WTC11 (cell line): ENCODE results near the gene GALNT2. TPM values are rescaled to one million over a fixed set of nuclear protein-coding genes. Genes with fewer than 3 reads are reported as not detected.

Source experiments
- ATAC-seq: fragments of 200-7000 bp; cut with Tn5 transposase; 2 replicates; pipeline ENCODE4 v1.10.0; 2021; ENCODE audit warnings: mild to moderate bottlenecking, moderate library complexity
- CTCF ChIA-PET: fragments of 300-600 bp; sonication (Branson Sonifier 250); formaldehyde crosslinking; loops from one replicate; lab custom pipeline; 2021; ENCODE audit warnings: antibody characterized with exemption; lab: Charles Lee
- POLR2A ChIA-PET: fragments of 350-600 bp; sonication (Branson Sonifier 250); formaldehyde crosslinking; loops from one replicate; lab custom pipeline; 2021; ENCODE audit warnings: antibody characterized with exemption; lab: Charles Lee
- DNase-seq: peaks from one replicate; pipeline ENCODE4 v3.0.0; 2021; ENCODE audit warnings: low spot score
- H3K27ac Mint-ChIP-seq: 2 replicates; pipeline ENCODE4 v1.8.0; 2021; ENCODE audit warnings: mixed read lengths
- H3K27me3 Mint-ChIP-seq: 2 replicates; pipeline ENCODE4 v1.8.0; 2021; ENCODE audit warnings: low read depth, mild to moderate bottlenecking, moderate library complexity, mixed read lengths
- H3K36me3 Mint-ChIP-seq: 2 replicates; pipeline ENCODE4 v1.8.0; 2021; ENCODE audit warnings: mixed read lengths
- H3K4me1 Mint-ChIP-seq: 2 replicates; pipeline ENCODE4 v1.8.0; 2022; ENCODE audit warnings: mixed read lengths
- H3K4me3 Mint-ChIP-seq: 2 replicates; pipeline ENCODE4 v1.8.0; 2021; ENCODE audit warnings: mild to moderate bottlenecking, moderate library complexity, mixed read lengths
- H3K9me3 Mint-ChIP-seq: 2 replicates; pipeline ENCODE4 v1.8.0; 2021; ENCODE audit warnings: mixed read lengths
- CREM ChIP-seq: sonication (generic); formaldehyde crosslinking; IDR thresholded peaks from 2 replicates; pipeline ENCODE4 v1.8.1; 2022; ENCODE audit warnings: mild to moderate bottlenecking, missing genetic modification reagents, moderate library complexity
- ESRRA ChIP-seq: sonication (generic); formaldehyde crosslinking; IDR thresholded peaks from 2 replicates; pipeline ENCODE4 v1.8.1; 2022; ENCODE audit warnings: mild to moderate bottlenecking, missing genetic modification reagents, borderline replicate concordance
- ETV6 ChIP-seq: sonication (generic); formaldehyde crosslinking; IDR thresholded peaks from 2 replicates; pipeline ENCODE4 v1.8.1; 2022; ENCODE audit warnings: mild to moderate bottlenecking, missing genetic modification reagents
- GABPB1 ChIP-seq: sonication (generic); formaldehyde crosslinking; IDR thresholded peaks from 2 replicates; pipeline ENCODE4 v1.8.1; 2023; ENCODE audit warnings: mild to moderate bottlenecking, missing genetic modification reagents
- KAT7 ChIP-seq: sonication (generic); formaldehyde crosslinking; IDR thresholded peaks from 2 replicates; pipeline ENCODE4 v1.8.1; 2023; ENCODE audit warnings: missing genetic modification reagents, mild to moderate bottlenecking, borderline replicate concordance
- MXD4 ChIP-seq: fragments of 250-450 bp; sonication (Bioruptor Pico); IDR thresholded peaks from 2 replicates; pipeline ENCODE4 v1.8.0; 2021; ENCODE audit warnings: mild to moderate bottlenecking, moderate library complexity, borderline replicate concordance
- PRRX2 ChIP-seq: fragments of 250-450 bp; sonication (Bioruptor Pico); IDR thresholded peaks from 2 replicates; pipeline ENCODE4 v1.8.0; 2021; ENCODE audit warnings: mild to moderate bottlenecking
- SOX15 ChIP-seq: fragments of 250-450 bp; sonication (Bioruptor Pico); IDR thresholded peaks from 2 replicates; pipeline ENCODE4 v1.9.0; 2021; ENCODE audit warnings: mild to moderate bottlenecking
- SP1 ChIP-seq: sonication (generic); formaldehyde crosslinking; conservative IDR thresholded peaks from 2 replicates; pipeline ENCODE4 v1.8.1; 2022; ENCODE audit warnings: missing genetic modification reagents
- TEAD1 ChIP-seq: sonication (generic); formaldehyde crosslinking; IDR thresholded peaks from 2 replicates; pipeline ENCODE4 v1.8.0; 2022; ENCODE audit warnings: mild to moderate bottlenecking, missing genetic modification reagents
- ZNF121 ChIP-seq: sonication (generic); formaldehyde crosslinking; IDR thresholded peaks from 2 replicates; pipeline ENCODE4 v1.8.0; 2023; ENCODE audit warnings: missing genetic modification reagents
- ZNF219 ChIP-seq: sonication (generic); formaldehyde crosslinking; IDR thresholded peaks from 2 replicates; pipeline ENCODE4 v1.8.0; 2023; ENCODE audit warnings: missing genetic modification reagents, mild to moderate bottlenecking, borderline replicate concordance
- ZNF423 ChIP-seq: fragments of 250-450 bp; sonication (Bioruptor Pico); IDR thresholded peaks from 2 replicates; pipeline ENCODE4 v2.1.2; 2022; ENCODE audit warnings: mild to moderate bottlenecking, moderate library complexity
- total RNA-seq: library from RNA; stranded (reverse); gene quantifications from 3 replicates; pipeline ENCODE4 v1.2.3, GENCODE V29; 2021
- TF ChIP-seq, protein P1 (sequence below): sonication (generic); formaldehyde crosslinking; IDR thresholded peaks from 2 replicates; pipeline ENCODE4 v1.8.0; 2022; ENCODE audit warnings: mild to moderate bottlenecking, missing genetic modification reagents
- TF ChIP-seq, protein P2 (sequence below): fragments of 200-600 bp; IDR thresholded peaks from 2 replicates; pipeline ENCODE4 v1.8.0; 2022; ENCODE audit warnings: antibody characterized with exemption
- TF ChIP-seq, protein P3 (sequence below): sonication (generic); formaldehyde crosslinking; IDR thresholded peaks from 2 replicates; pipeline ENCODE4 v1.8.0; 2022; ENCODE audit warnings: mild to moderate bottlenecking, missing genetic modification reagents
- TF ChIP-seq, protein P4 (sequence below): sonication (generic); formaldehyde crosslinking; IDR thresholded peaks from 2 replicates; pipeline ENCODE4 v1.8.1; 2023; ENCODE audit warnings: mild to moderate bottlenecking, missing genetic modification reagents, borderline replicate concordance
- TF ChIP-seq, protein P5 (sequence below): fragments of 250-450 bp; sonication (Bioruptor Pico); IDR thresholded peaks from 2 replicates; pipeline ENCODE4 v2.1.2; 2022; ENCODE audit warnings: mild to moderate bottlenecking, moderate library complexity
- TF ChIP-seq, protein P6 (sequence below): sonication (generic); formaldehyde crosslinking; IDR thresholded peaks from 2 replicates; pipeline ENCODE4 v1.8.1; 2022; ENCODE audit warnings: low read depth, mild to moderate bottlenecking, moderate library complexity, missing genetic modification reagents, borderline replicate concordance
- TF ChIP-seq, protein P7 (sequence below): sonication (generic); formaldehyde crosslinking; IDR thresholded peaks from 2 replicates; pipeline ENCODE4 v1.8.1; 2022; ENCODE audit warnings: mild to moderate bottlenecking, missing genetic modification reagents, moderate library complexity, borderline replicate concordance

The GALNT2 gene
- total RNA-seq, 1 experiment from 2014 or later = 74.8 TPM

DNA sequence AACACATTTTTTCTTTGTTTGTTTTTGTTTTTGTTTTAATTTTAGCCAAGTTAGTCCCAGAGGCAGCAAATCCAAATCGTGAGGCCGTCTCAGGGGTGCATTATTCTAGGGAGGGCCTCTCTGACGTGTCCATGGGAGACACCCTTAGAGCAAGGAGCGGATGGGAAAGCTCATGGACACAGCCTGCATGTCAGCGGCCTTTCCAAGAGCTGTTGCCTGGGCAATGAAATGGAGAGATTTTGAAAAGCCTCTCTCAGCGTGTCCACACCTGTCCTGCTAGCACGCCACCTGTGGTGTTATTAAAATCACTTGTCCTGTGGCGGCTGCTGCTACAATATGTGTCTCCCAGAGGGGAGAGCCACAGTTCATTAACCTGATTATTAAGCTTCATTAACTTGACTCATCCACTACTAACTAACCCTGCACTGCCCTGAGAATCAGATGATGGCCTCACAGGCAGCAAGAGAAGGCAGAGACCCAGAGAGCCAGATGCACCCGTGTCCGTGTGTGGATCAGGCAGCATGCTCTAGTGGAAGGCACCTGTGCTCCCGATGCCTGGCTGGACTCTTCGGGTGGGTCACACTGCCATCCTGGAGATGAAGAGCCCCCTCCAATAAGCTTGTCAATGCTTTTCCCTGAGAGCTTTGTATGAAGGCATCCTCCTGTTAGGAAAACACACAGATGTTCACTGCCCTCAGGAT is 225.8 kb downstream of the GALNT2 start (continued):
- TF ChIP-seq, protein P1, sequence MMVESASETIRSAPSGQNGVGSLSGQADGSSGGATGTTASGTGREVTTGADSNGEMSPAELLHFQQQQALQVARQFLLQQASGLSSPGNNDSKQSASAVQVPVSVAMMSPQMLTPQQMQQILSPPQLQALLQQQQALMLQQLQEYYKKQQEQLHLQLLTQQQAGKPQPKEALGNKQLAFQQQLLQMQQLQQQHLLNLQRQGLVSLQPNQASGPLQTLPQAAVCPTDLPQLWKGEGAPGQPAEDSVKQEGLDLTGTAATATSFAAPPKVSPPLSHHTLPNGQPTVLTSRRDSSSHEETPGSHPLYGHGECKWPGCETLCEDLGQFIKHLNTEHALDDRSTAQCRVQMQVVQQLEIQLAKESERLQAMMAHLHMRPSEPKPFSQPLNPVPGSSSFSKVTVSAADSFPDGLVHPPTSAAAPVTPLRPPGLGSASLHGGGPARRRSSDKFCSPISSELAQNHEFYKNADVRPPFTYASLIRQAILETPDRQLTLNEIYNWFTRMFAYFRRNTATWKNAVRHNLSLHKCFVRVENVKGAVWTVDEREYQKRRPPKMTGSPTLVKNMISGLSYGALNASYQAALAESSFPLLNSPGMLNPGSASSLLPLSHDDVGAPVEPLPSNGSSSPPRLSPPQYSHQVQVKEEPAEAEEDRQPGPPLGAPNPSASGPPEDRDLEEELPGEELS (CRISPR knock-in tag) = no peak

DNA sequence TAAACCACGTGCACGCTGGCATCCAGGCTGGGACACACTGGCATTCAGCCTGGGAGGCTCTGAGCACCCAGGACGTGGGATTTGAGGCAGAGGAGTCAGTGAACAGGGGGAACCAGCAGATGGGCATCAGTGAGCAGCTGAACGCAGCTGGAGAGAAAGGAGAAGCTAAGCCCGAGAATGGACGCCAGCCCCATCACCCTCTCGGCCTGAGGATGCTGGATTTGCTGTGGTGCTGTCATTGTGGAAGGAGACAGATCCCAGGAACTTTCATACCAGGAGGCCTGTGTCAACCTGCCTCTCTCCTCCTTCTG is 226.3 kb downstream of the GALNT2 start:
- ChIA-PET POLR2A (no interaction called here), CTCF (interaction anchor here (0.6 kb wide), 1 partner anchor 61 kb away, joined by 4 read pairs; no protein-coding TSS in a partner anchor)
- H3K9me3 Mint-ChIP-seq = no peaks in the 10 kb centered on the region
- no peak for ATAC-seq
- peaks cover 34% of the 10 kb centered on the region for H3K4me1 Mint-ChIP-seq
- H3K27ac Mint-ChIP-seq = no peak overlapping the region
- peaks cover 3% of the 10 kb centered on the region; the same call in 1 of the 2 replicates for H3K27me3 Mint-ChIP-seq
- no peaks in the 10 kb centered on the region for H3K36me3 Mint-ChIP-seq
- no peak for DNase-seq
- TF ChIP-seq ZNF423 (no peak), PRRX2 (CRISPR knock-in tag) (no peak), KAT7 (no peak), TEAD1 (CRISPR knock-in tag) (no peak), GABPB1 (CRISPR knock-in tag) (no peak), CREM (CRISPR knock-in tag) (no peak), SP1 (CRISPR knock-in tag) (no peak), MXD4 (no peak), ZNF219 (CRISPR knock-in tag) (no peak), ESRRA (CRISPR knock-in tag) (no peak), ETV6 (CRISPR knock-in tag) (no peak), SOX15 (CRISPR knock-in tag) (no peak), ZNF121 (CRISPR knock-in tag) (no peak)
- TF ChIP-seq, protein P2, sequence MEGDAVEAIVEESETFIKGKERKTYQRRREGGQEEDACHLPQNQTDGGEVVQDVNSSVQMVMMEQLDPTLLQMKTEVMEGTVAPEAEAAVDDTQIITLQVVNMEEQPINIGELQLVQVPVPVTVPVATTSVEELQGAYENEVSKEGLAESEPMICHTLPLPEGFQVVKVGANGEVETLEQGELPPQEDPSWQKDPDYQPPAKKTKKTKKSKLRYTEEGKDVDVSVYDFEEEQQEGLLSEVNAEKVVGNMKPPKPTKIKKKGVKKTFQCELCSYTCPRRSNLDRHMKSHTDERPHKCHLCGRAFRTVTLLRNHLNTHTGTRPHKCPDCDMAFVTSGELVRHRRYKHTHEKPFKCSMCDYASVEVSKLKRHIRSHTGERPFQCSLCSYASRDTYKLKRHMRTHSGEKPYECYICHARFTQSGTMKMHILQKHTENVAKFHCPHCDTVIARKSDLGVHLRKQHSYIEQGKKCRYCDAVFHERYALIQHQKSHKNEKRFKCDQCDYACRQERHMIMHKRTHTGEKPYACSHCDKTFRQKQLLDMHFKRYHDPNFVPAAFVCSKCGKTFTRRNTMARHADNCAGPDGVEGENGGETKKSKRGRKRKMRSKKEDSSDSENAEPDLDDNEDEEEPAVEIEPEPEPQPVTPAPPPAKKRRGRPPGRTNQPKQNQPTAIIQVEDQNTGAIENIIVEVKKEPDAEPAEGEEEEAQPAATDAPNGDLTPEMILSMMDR = no peak
- TF ChIP-seq, protein P3, sequence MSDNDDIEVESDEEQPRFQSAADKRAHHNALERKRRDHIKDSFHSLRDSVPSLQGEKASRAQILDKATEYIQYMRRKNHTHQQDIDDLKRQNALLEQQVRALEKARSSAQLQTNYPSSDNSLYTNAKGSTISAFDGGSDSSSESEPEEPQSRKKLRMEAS (CRISPR knock-in tag) = no peak
- TF ChIP-seq, protein P4, sequence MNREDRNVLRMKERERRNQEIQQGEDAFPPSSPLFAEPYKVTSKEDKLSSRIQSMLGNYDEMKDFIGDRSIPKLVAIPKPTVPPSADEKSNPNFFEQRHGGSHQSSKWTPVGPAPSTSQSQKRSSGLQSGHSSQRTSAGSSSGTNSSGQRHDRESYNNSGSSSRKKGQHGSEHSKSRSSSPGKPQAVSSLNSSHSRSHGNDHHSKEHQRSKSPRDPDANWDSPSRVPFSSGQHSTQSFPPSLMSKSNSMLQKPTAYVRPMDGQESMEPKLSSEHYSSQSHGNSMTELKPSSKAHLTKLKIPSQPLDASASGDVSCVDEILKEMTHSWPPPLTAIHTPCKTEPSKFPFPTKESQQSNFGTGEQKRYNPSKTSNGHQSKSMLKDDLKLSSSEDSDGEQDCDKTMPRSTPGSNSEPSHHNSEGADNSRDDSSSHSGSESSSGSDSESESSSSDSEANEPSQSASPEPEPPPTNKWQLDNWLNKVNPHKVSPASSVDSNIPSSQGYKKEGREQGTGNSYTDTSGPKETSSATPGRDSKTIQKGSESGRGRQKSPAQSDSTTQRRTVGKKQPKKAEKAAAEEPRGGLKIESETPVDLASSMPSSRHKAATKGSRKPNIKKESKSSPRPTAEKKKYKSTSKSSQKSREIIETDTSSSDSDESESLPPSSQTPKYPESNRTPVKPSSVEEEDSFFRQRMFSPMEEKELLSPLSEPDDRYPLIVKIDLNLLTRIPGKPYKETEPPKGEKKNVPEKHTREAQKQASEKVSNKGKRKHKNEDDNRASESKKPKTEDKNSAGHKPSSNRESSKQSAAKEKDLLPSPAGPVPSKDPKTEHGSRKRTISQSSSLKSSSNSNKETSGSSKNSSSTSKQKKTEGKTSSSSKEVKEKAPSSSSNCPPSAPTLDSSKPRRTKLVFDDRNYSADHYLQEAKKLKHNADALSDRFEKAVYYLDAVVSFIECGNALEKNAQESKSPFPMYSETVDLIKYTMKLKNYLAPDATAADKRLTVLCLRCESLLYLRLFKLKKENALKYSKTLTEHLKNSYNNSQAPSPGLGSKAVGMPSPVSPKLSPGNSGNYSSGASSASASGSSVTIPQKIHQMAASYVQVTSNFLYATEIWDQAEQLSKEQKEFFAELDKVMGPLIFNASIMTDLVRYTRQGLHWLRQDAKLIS (CRISPR knock-in tag) = no peak
- TF ChIP-seq, protein P5, sequence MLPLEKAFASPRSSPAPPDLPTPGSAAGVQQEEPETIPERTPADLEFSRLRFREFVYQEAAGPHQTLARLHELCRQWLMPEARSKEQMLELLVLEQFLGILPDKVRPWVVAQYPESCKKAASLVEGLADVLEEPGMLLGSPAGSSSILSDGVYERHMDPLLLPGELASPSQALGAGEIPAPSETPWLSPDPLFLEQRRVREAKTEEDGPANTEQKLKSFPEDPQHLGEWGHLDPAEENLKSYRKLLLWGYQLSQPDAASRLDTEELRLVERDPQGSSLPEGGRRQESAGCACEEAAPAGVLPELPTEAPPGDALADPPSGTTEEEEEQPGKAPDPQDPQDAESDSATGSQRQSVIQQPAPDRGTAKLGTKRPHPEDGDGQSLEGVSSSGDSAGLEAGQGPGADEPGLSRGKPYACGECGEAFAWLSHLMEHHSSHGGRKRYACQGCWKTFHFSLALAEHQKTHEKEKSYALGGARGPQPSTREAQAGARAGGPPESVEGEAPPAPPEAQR (CRISPR knock-in tag) = no peak
- TF ChIP-seq, protein P6, sequence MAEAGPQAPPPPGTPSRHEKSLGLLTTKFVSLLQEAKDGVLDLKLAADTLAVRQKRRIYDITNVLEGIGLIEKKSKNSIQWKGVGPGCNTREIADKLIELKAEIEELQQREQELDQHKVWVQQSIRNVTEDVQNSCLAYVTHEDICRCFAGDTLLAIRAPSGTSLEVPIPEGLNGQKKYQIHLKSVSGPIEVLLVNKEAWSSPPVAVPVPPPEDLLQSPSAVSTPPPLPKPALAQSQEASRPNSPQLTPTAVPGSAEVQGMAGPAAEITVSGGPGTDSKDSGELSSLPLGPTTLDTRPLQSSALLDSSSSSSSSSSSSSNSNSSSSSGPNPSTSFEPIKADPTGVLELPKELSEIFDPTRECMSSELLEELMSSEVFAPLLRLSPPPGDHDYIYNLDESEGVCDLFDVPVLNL (CRISPR knock-in tag) = no peak
- TF ChIP-seq, protein P7, sequence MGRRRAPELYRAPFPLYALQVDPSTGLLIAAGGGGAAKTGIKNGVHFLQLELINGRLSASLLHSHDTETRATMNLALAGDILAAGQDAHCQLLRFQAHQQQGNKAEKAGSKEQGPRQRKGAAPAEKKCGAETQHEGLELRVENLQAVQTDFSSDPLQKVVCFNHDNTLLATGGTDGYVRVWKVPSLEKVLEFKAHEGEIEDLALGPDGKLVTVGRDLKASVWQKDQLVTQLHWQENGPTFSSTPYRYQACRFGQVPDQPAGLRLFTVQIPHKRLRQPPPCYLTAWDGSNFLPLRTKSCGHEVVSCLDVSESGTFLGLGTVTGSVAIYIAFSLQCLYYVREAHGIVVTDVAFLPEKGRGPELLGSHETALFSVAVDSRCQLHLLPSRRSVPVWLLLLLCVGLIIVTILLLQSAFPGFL (CRISPR knock-in tag) = no peak
- H3K4me3 Mint-ChIP-seq = no peak overlapping the region
